Forelimb muscle (tissue), 1 donor: ENCODE results near the gene ADIRF. TPM values are rescaled to one million over a fixed set of nuclear protein-coding genes. Genes with fewer than 3 reads are reported as not detected.
"Not testable (repeated sequence)": the region's sequence is repeated elsewhere in the genome, so short reads cannot be mapped to it uniquely, and the experiment has no call there.

Experiments
- DNase-seq: peaks from one replicate; pipeline ENCODE4 v3.0.0-alpha.2; 2013; ENCODE audit warnings: low read depth
- polyA plus RNA-seq: library from polyadenylated mRNA; unstranded; fragments of 120-200 nt; gene quantifications from one replicate; pipeline ENCODE4 v1.2.1, GENCODE V29; 2013; ENCODE audit not compliant: insufficient read length

Gene ADIRF
- polyA plus RNA-seq, 1 donor = 3.4 TPM

DNA sequence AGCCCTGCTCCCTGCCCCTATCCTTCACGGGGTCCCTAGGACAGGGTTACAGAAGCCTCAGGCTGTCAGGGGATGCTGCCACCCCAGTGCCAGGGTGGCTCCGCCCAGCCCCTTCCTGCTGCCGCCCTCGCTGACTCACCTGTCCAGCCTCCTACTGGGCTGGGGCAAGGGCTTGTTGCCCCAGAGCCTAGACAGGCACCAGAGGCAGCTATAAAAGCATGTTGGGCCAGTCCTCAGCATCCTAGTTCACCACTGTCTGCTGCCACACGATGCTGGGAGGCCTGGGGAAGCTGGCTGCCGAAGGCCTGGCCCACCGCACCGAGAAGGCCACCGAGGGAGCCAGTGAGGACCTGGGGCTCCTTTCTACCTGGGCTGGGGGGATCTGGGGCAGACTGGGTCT is 51.8 kb downstream of the ADIRF start, which contains the start of gene FAM25A:
FAM25A (plus strand) TSS at position 239 of the 400 bp plus-strand sequence; CDS start at position 270, 31 bp downstream.
- not testable (repeated sequence) for DNase-seq

Other genes with a start within 250 kb of the ADIRF start
- gene BMPR1A, start 211.9 kb upstream of the ADIRF start, polyA plus RNA-seq = 46.0 TPM
- 18.5 TPM for gene MMRN2, start 10.9 kb upstream of the ADIRF start, polyA plus RNA-seq
- 4.6 TPM for gene SNCG, start 9.9 kb upstream of the ADIRF start, polyA plus RNA-seq
- gene FAM25A, start 51.8 kb downstream of the ADIRF start, polyA plus RNA-seq = not detected
- gene GLUD1, start 126.4 kb downstream of the ADIRF start, polyA plus RNA-seq = 52.3 TPM
- 18.9 TPM for gene SHLD2, start 126.7 kb downstream of the ADIRF start, polyA plus RNA-seq